Adrenal gland (tissue), 5 donors: ENCODE data around the gene TAL1.
A peak's percentile ranks its signal among the peaks of the same experiment; 100 is the strongest.

Source experiments
- POLR2A ChIP-seq, 2 donors: fragments of 450-650 bp; IDR thresholded peaks; one replicate each; pipeline ENCODE4 v1.6.1; 2017; ENCODE audit warnings: antibody characterized with exemption in 2 of 2, mild to moderate bottlenecking in 2 of 2, moderate library complexity in 1 of 2
- TF ChIP-seq, protein P1 (sequence below), 6 experiments: fragments of 450-650 bp in 4 of 6; fragments of 200-600 bp in 2 of 6; sonication (generic) in 1 of 6; IDR thresholded peaks; 1 replicate in 5 of 6; 2 replicates in 1 of 6; pipeline versions ENCODE4 v1.5.1 to v1.8.0; 2016 to 2021; ENCODE audit warnings: antibody characterized with exemption in 6 of 6, mild to moderate bottlenecking in 2 of 6, moderate library complexity in 1 of 6
- donor health status: DM: no; HTN: no; CAD: no.

DNA sequence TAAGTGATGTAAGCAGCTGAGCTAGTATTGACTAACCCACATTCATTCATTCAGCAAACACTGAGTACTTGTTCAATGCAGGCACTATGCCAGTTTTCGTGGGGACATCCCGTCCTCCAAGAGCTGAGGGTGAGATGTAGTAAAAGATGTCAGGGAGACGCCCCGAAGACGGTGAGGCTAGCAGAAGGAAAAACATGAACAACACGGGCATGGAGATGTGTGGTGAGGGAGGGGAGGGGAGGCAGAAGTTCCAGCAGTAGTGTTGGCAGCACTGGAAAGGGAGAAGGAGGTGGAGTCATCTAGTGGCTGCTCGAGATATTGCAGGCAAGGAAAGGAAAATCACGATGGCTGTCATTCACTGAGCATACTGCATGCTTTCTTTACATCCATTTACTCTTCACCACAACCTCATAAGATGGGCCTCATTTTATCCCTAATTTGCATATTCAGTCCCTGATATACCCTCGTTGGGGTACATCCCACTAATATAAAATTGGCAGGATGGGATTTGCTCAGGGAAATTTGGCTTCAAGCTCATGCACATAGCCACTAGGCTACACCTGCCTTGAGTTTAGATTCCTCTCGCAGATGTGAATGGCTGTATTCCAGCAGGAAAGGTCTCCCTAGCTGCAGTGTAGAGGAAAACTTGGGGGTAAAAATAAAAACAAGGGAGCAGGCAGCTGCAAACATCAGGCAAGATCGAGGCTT, 56.6 kb downstream of the TAL1 start:
- TF ChIP-seq, protein P1, sequence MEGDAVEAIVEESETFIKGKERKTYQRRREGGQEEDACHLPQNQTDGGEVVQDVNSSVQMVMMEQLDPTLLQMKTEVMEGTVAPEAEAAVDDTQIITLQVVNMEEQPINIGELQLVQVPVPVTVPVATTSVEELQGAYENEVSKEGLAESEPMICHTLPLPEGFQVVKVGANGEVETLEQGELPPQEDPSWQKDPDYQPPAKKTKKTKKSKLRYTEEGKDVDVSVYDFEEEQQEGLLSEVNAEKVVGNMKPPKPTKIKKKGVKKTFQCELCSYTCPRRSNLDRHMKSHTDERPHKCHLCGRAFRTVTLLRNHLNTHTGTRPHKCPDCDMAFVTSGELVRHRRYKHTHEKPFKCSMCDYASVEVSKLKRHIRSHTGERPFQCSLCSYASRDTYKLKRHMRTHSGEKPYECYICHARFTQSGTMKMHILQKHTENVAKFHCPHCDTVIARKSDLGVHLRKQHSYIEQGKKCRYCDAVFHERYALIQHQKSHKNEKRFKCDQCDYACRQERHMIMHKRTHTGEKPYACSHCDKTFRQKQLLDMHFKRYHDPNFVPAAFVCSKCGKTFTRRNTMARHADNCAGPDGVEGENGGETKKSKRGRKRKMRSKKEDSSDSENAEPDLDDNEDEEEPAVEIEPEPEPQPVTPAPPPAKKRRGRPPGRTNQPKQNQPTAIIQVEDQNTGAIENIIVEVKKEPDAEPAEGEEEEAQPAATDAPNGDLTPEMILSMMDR (IDR thresholded peaks at IDR 0.05): peak; percentile 91 to 98 (median 94)
- no peak for TF ChIP-seq POLR2A (IDR thresholded peaks at IDR 0.05)
